Measurements from ENCODE around the gene LSM4. TPM values are rescaled to one million over a fixed set of nuclear protein-coding genes. Genes with fewer than 3 reads are reported as not detected.

LSM4 gene
- total and polyA plus RNA-seq, 2 of the 13 experiments (the other 11 are each of a cell fraction or from before 2014, with no cell fraction given), result 65.8 to 166 TPM

DNA sequence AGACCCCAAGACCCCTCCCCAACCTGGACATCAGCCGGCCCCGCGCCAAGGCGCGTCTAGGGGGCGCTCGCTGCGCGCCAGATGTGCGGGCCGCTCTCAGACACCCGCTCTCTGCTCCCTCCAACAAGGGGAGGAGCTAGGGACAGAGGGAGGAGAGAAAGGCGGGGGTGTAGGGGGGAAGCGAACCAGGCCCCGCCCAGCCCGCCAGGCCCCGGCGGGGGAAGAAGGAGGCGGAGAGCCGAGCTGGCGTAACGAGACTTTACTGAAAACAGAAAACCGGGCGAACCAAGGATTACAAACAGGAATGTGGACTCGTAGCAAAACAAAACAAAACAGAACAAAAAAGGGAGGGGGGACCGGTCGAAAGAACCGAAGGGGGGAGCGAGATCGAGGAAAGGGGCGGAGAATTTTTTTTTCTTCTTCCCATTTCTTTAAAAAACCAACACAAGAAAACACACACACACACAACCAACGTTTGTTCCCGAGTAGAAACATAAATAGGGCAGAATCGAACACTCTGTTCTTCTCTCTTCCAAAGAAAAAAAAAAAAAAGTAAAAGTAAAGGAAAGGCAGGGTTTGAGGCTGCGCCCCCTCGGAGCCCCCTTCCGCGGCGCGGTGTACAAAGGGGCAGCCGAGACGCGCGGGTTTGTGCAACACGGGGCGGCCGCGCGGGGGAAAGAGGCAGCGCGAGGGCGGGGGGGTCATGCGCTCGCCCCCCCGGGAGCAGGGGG, 43.2 kb downstream of the LSM4 start (continued):
- no peak for TF ChIP-seq REPIN1 (CRISPR knock-in tag; IDR thresholded peaks at IDR 0.05; ENCODE audit: borderline replicate concordance, low read depth)
- no peak for TF ChIP-seq ELF3 (CRISPR knock-in tag; IDR thresholded peaks at IDR 0.05)
- TF ChIP-seq FOXA1 (IDR thresholded peaks at IDR 0.05), result no peak
- TF ChIP-seq FOXA1 (CRISPR knock-in tag; IDR thresholded peaks at IDR 0.05), result no peak
- TF ChIP-seq, protein P1, sequence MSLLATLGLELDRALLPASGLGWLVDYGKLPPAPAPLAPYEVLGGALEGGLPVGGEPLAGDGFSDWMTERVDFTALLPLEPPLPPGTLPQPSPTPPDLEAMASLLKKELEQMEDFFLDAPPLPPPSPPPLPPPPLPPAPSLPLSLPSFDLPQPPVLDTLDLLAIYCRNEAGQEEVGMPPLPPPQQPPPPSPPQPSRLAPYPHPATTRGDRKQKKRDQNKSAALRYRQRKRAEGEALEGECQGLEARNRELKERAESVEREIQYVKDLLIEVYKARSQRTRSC (CRISPR knock-in tag; IDR thresholded peaks at IDR 0.05; ENCODE audit: low read depth), result no peak
- no peak for TF ChIP-seq ZNF660 (CRISPR knock-in tag; IDR thresholded peaks at IDR 0.05; ENCODE audit: borderline replicate concordance, low read depth)
- TF ChIP-seq ZNF564 (CRISPR knock-in tag; IDR thresholded peaks at IDR 0.05), result peak; percentile 13; the same call in 1 of the 2 replicates
- TF ChIP-seq STAG1 (CRISPR knock-in tag; IDR thresholded peaks at IDR 0.05), result peak; percentile 84
- TF ChIP-seq, protein P2, sequence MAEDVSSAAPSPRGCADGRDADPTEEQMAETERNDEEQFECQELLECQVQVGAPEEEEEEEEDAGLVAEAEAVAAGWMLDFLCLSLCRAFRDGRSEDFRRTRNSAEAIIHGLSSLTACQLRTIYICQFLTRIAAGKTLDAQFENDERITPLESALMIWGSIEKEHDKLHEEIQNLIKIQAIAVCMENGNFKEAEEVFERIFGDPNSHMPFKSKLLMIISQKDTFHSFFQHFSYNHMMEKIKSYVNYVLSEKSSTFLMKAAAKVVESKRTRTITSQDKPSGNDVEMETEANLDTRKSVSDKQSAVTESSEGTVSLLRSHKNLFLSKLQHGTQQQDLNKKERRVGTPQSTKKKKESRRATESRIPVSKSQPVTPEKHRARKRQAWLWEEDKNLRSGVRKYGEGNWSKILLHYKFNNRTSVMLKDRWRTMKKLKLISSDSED (CRISPR knock-in tag; IDR thresholded peaks at IDR 0.05), result no peak
- TF ChIP-seq, protein P3, sequence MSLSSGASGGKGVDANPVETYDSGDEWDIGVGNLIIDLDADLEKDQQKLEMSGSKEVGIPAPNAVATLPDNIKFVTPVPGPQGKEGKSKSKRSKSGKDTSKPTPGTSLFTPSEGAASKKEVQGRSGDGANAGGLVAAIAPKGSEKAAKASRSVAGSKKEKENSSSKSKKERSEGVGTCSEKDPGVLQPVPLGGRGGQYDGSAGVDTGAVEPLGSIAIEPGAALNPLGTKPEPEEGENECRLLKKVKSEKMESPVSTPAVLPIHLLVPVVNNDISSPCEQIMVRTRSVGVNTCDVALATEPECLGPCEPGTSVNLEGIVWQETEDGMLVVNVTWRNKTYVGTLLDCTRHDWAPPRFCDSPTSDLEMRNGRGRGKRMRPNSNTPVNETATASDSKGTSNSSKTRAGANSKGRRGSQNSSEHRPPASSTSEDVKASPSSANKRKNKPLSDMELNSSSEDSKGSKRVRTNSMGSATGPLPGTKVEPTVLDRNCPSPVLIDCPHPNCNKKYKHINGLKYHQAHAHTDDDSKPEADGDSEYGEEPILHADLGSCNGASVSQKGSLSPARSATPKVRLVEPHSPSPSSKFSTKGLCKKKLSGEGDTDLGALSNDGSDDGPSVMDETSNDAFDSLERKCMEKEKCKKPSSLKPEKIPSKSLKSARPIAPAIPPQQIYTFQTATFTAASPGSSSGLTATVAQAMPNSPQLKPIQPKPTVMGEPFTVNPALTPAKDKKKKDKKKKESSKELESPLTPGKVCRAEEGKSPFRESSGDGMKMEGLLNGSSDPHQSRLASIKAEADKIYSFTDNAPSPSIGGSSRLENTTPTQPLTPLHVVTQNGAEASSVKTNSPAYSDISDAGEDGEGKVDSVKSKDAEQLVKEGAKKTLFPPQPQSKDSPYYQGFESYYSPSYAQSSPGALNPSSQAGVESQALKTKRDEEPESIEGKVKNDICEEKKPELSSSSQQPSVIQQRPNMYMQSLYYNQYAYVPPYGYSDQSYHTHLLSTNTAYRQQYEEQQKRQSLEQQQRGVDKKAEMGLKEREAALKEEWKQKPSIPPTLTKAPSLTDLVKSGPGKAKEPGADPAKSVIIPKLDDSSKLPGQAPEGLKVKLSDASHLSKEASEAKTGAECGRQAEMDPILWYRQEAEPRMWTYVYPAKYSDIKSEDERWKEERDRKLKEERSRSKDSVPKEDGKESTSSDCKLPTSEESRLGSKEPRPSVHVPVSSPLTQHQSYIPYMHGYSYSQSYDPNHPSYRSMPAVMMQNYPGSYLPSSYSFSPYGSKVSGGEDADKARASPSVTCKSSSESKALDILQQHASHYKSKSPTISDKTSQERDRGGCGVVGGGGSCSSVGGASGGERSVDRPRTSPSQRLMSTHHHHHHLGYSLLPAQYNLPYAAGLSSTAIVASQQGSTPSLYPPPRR (CRISPR knock-in tag; IDR thresholded peaks at IDR 0.05; ENCODE audit: borderline replicate concordance), result peak; percentile 55; the same call in 1 of the 2 replicates
- TF ChIP-seq, protein P4, sequence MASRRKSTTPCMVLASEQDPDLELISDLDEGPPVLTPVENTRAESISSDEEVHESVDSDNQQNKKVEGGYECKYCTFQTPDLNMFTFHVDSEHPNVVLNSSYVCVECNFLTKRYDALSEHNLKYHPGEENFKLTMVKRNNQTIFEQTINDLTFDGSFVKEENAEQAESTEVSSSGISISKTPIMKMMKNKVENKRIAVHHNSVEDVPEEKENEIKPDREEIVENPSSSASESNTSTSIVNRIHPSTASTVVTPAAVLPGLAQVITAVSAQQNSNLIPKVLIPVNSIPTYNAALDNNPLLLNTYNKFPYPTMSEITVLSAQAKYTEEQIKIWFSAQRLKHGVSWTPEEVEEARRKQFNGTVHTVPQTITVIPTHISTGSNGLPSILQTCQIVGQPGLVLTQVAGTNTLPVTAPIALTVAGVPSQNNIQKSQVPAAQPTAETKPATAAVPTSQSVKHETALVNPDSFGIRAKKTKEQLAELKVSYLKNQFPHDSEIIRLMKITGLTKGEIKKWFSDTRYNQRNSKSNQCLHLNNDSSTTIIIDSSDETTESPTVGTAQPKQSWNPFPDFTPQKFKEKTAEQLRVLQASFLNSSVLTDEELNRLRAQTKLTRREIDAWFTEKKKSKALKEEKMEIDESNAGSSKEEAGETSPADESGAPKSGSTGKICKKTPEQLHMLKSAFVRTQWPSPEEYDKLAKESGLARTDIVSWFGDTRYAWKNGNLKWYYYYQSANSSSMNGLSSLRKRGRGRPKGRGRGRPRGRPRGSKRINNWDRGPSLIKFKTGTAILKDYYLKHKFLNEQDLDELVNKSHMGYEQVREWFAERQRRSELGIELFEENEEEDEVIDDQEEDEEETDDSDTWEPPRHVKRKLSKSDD (CRISPR knock-in tag; IDR thresholded peaks at IDR 0.05; ENCODE audit: low read depth), result no peak
- no peak for TF ChIP-seq ATAD3A (CRISPR knock-in tag; IDR thresholded peaks at IDR 0.05)
- TF ChIP-seq, protein P5, sequence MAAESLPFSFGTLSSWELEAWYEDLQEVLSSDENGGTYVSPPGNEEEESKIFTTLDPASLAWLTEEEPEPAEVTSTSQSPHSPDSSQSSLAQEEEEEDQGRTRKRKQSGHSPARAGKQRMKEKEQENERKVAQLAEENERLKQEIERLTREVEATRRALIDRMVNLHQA (CRISPR knock-in tag; IDR thresholded peaks at IDR 0.05), result no peak
- no peak for TF ChIP-seq ZFP41 (CRISPR knock-in tag; IDR thresholded peaks at IDR 0.05; ENCODE audit: borderline replicate concordance)
- peak; percentile 79; the same call in 1 of the 2 replicates for TF ChIP-seq ZNF670 (CRISPR knock-in tag; IDR thresholded peaks at IDR 0.05; ENCODE audit: borderline replicate concordance)
- TF ChIP-seq, protein P6, sequence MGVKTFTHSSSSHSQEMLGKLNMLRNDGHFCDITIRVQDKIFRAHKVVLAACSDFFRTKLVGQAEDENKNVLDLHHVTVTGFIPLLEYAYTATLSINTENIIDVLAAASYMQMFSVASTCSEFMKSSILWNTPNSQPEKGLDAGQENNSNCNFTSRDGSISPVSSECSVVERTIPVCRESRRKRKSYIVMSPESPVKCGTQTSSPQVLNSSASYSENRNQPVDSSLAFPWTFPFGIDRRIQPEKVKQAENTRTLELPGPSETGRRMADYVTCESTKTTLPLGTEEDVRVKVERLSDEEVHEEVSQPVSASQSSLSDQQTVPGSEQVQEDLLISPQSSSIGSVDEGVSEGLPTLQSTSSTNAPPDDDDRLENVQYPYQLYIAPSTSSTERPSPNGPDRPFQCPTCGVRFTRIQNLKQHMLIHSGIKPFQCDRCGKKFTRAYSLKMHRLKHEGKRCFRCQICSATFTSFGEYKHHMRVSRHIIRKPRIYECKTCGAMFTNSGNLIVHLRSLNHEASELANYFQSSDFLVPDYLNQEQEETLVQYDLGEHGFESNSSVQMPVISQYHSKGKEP (CRISPR knock-in tag; IDR thresholded peaks at IDR 0.05), result no peak
